Effector memory CD8-positive, alpha-beta T cell (primary cell): Measurements from ENCODE around the gene CHAD.

Experiments used
- ATAC-seq: fragments of 150-1000 bp; cut with Tn5 transposase; replicated peaks from 2 replicates; pipeline ENCODE4 v1.10.0; 2021; ENCODE audit warnings: mild to moderate bottlenecking, moderate library complexity
- DNase-seq, 3 experiments: peaks; one replicate each; pipeline ENCODE4 v3.0.0; 2021
- H3K27ac Mint-ChIP-seq, 2 donors: one replicate each; pipeline ENCODE4 v1.8.0; 2022; ENCODE audit warnings: mild to moderate bottlenecking in 2 of 2, mixed read lengths in 2 of 2, moderate library complexity in 2 of 2
- H3K27me3 Mint-ChIP-seq, 2 donors: one replicate each; pipeline ENCODE4 v1.8.0; 2022; ENCODE audit warnings: mixed read lengths in 2 of 2
- H3K36me3 Mint-ChIP-seq: one replicate; pipeline ENCODE4 v1.8.0; 2022; ENCODE audit warnings: mild to moderate bottlenecking, moderate library complexity, mixed read lengths; ENCODE audit not compliant: insufficient read depth
- H3K4me1 Mint-ChIP-seq, 2 donors: one replicate each; pipeline ENCODE4 v1.8.0; 2022; ENCODE audit warnings: low read depth in 2 of 2, mixed read lengths in 2 of 2
- H3K4me3 Mint-ChIP-seq, 2 donors: one replicate each; pipeline ENCODE4 v1.8.0; 2022; ENCODE audit warnings: mild to moderate bottlenecking in 2 of 2, mixed read lengths in 2 of 2, moderate library complexity in 2 of 2
- H3K9me3 Mint-ChIP-seq, 2 donors: one replicate each; pipeline ENCODE4 v1.8.0; 2022; ENCODE audit warnings: mixed read lengths in 2 of 2

Gene CHAD

GRCh38 chr17:50466371-50467113 is 2.1 kb downstream of the CHAD start:
- Mint-ChIP-seq H3K27ac (no peak overlapping the region), H3K4me3 (peak overlapping the region; percentile 12 to 36), H3K9me3 (no peaks in the 10 kb centered on the region), H3K4me1 (peaks cover 13 to 23% of the 10 kb centered on the region in 2 donors), H3K27me3 (peaks cover 27 to 37% of the 10 kb centered on the region in 2 donors), H3K36me3 (peaks cover 3% of the 10 kb centered on the region)
- DNase-seq (no peak), ATAC-seq (peak; percentile 35)

DNA sequence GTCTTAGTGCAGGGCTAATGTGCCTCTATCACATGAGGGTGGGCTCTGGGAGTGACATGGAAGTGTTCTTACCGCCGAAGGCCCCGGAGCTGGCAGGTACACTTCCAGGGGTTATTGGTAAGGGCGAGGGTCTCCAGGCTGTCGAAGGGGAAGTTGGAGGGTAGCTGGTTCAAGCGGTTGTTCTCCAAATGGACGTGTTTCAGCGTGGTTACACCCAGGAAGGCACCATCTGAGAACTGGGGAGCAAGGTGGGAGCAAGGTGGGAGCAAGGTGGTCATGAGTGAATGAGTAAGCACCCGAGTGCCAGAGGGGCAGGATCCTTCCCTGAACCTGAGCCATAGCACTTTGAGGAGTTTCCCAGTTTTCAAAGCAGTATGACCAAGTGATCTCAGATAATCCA is 3.0 kb downstream of the CHAD start:
- peaks cover 3% of the 10 kb centered on the region for H3K36me3 Mint-ChIP-seq
- no peak overlapping the region for H3K4me3 Mint-ChIP-seq
- no peaks in the 10 kb centered on the region for H3K9me3 Mint-ChIP-seq
- ATAC-seq (no peak), DNase-seq (no peak)
- H3K27me3 Mint-ChIP-seq = peaks cover 27 to 37% of the 10 kb centered on the region in 2 donors
- peaks cover 13 to 23% of the 10 kb centered on the region in 2 donors for H3K4me1 Mint-ChIP-seq
- H3K27ac Mint-ChIP-seq = no peak overlapping the region

DNA sequence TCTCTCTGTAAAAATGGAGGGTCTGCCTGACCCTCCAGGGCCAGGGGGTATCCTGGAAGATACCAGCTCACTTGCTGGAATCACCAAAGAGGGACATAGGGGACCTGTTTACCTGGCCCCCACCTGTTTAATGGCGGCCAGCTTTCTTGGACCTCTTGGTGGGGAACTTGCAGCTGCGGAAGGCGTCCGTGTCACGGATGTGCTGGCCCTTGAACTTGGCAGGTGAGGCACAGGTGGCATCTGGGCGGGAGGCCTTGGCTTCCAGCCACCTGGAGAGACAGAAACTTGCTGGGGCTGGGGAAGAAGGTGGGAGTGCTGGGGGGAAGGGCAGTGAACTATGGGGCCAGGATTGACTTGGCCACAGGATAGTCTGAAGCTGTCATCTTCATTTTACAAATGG is 3.5 kb downstream of the CHAD start:
- peaks cover 13 to 23% of the 10 kb centered on the region in 2 donors for H3K4me1 Mint-ChIP-seq
- no peak overlapping the region for H3K27ac Mint-ChIP-seq
- ATAC-seq = no peak
- no peaks in the 10 kb centered on the region for H3K9me3 Mint-ChIP-seq
- H3K36me3 Mint-ChIP-seq = peaks cover 3% of the 10 kb centered on the region
- peaks cover 27 to 37% of the 10 kb centered on the region in 2 donors for H3K27me3 Mint-ChIP-seq
- no peak for DNase-seq
- no peak overlapping the region for H3K4me3 Mint-ChIP-seq

GRCh38 chr17:50464736-50465135 is 3.9 kb downstream of the CHAD start:
- Mint-ChIP-seq H3K27ac (no peak overlapping the region), H3K9me3 (no peaks in the 10 kb centered on the region), H3K36me3 (peaks cover 3% of the 10 kb centered on the region), H3K4me1 (peaks cover 13 to 23% of the 10 kb centered on the region in 2 donors), H3K4me3 (no peak overlapping the region), H3K27me3 (peaks cover 27 to 37% of the 10 kb centered on the region in 2 donors)
- DNase-seq (no peak), ATAC-seq (no peak)

GRCh38 chr17:50464121-50464520 is 4.6 kb downstream of the CHAD start:
- H3K4me1 Mint-ChIP-seq = peaks cover 13 to 20% of the 10 kb centered on the region in 2 donors
- no peaks in the 10 kb centered on the region for H3K9me3 Mint-ChIP-seq
- no peak for ATAC-seq
- no peak overlapping the region for H3K27ac Mint-ChIP-seq
- no peak for DNase-seq
- H3K27me3 Mint-ChIP-seq = peaks cover 27 to 37% of the 10 kb centered on the region in 2 donors
- no peak overlapping the region for H3K4me3 Mint-ChIP-seq
- H3K36me3 Mint-ChIP-seq = peaks cover 3% of the 10 kb centered on the region

- H3K4me1 Mint-ChIP-seq = peaks cover 8 to 12% of the 10 kb centered on the region in 2 donors
- ATAC-seq (no peak), DNase-seq (no peak)
- no peak overlapping the region for H3K4me3 Mint-ChIP-seq
- no peak overlapping the region for H3K27ac Mint-ChIP-seq
- H3K9me3 Mint-ChIP-seq = no peaks in the 10 kb centered on the region
- peaks cover 16 to 24% of the 10 kb centered on the region in 2 donors for H3K27me3 Mint-ChIP-seq
- peaks cover 3% of the 10 kb centered on the region for H3K36me3 Mint-ChIP-seq
Measured at GRCh38 chr17:50462446-50462845, 6.2 kb downstream of the CHAD start.

DNA sequence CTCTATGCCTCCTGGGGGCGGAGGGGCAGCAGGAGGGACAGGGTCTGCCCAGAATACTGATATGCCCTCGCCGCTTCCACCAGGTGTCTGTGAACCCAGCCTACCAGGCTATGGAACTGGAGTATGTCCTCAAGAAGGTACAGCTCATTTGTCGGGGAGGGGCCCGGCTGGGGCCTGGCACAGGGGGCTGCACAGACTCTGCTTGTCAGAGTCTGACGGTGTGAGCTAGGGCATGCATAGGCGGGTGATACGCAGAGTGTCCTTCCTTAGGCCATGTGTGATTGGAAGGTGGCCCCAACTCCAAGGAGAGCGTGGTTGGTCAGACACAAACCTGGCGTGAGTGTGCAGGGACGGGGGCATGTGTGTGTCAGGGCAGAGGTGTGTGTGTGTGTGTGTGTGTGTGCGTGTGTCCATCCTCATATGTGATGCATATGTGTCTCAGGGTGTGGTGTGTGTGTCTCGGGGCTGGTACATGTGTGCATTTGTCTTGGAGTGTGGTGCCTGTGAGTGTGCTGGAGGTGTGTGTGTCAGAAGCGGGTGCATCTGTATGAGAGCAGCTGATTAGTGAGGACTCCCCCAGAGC is 7.0 kb downstream of the CHAD start:
- Mint-ChIP-seq H3K27ac (no peak overlapping the region), H3K4me3 (no peak overlapping the region), H3K27me3 (peaks cover 8 to 16% of the 10 kb centered on the region in 2 donors), H3K4me1 (peaks cover 2 to 5% of the 10 kb centered on the region in 2 donors), H3K36me3 (no peaks in the 10 kb centered on the region), H3K9me3 (no peaks in the 10 kb centered on the region)
- DNase-seq (no peak), ATAC-seq (no peak)

DNA sequence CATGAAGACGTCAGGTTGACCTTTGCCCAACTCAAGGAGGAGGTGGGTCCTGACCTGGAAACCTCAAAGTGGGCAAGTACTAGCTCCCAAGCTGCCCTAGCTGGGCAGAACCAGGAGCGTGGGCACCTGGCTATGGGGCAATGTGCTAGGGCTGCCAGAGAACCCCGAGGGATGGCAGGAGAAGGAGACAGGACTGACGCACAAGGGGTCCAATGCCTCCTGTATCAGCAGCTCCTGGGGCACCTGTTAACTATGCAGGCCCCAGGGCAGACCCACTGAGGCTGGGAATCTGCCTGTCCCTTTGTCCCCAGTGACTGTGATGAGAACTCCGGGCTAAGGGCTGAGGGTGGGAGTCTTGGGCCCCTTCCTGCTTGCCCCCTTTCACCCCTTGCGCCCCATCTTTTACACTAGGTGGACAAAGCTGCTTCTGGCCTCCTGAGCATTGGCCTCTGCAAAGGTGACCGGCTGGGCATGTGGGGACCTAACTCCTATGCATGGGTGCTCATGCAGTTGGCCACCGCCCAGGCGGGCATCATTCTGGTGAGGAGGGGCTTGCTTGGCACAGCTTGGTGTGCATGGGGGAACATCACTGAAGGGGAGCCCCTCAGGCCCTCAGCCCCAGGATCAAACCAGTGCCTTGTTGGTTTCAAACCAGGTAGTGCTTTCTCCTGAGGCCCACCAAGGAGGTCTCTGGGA is 7.7 kb downstream of the CHAD start:
- no peak overlapping the region for H3K27ac Mint-ChIP-seq
- peaks cover 0 to 3% of the 10 kb centered on the region in 2 donors for H3K4me1 Mint-ChIP-seq
- H3K4me3 Mint-ChIP-seq = no peak overlapping the region
- H3K9me3 Mint-ChIP-seq = no peaks in the 10 kb centered on the region
- no peaks in the 10 kb centered on the region for H3K36me3 Mint-ChIP-seq
- ATAC-seq (no peak), DNase-seq (no peak)
- H3K27me3 Mint-ChIP-seq = peaks cover 7 to 14% of the 10 kb centered on the region in 2 donors

DNA sequence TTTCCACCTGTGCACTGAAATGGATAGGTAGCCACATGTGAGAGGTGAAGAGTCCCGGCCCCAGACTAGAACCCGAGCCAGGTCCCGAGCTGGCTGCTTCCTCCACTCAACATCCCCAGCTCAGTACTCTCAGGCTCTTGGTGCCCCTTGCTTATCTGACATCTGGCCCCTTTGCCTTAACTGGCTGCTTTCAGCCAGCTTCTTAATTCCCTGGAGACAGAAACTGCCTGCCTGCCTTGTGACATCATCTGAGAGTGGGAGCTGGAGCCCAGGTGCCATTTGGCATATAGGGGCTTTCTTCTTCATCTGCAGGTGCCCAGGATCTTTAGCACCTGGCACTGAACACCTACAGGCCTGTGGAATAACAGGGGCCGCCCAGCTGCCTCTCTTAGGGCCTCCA is 8.9 kb downstream of the CHAD start:
- H3K4me3 Mint-ChIP-seq = no peak overlapping the region
- no peak overlapping the region for H3K27ac Mint-ChIP-seq
- peaks cover 0 to 4% of the 10 kb centered on the region in 2 donors for H3K27me3 Mint-ChIP-seq
- H3K9me3 Mint-ChIP-seq = no peaks in the 10 kb centered on the region
- no peaks in the 10 kb centered on the region for H3K36me3 Mint-ChIP-seq
- DNase-seq (no peak), ATAC-seq (no peak)
- peaks cover 0 to 3% of the 10 kb centered on the region in 2 donors for H3K4me1 Mint-ChIP-seq

DNA sequence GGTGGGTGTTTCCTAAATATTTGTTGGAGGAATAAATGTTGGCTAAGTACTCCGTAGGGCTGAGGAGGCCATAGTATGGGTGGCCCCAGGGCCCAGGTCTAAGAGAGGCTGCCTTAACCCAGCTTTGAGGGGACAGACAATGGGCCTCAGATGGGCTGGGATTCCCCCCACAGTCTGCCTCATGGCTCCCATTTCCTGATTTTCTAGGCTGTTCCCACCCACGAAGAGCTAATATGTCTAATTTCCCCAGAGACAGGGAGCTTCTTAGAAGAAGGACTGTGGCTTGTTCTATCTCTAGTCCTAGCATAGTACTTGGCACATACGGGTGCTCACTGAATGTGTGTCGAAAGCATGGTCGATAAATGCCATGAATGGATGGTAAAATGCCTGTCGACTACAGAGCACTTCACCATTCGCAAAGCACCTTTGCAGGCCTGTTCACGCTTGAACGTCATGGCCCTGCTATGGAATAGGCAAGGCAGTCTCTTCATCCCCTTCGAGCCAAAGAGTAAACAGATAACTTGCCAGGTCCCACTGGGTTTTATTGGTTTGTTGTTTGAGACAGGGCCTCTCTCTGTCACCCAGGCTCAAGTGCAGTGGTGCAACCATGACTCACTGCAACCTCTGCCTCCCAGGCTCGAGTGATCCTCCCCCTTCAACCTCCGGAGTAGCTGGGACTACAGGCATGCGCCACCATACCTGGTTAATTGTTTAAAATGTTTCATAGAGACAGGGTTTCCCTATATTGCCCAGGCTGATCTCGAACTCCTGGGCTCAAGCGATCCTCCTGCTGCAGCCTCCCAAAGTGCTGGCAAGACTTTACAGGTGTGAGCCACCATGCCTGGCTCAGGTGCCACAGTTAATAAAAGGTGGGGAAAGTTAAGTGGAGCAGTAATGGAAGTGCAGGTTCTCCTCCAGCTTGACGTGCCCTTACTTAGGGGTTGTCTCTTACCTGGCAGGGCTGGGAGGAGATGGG is 9.7 kb downstream of the CHAD start:
- no peaks in the 10 kb centered on the region for H3K27me3 Mint-ChIP-seq
- DNase-seq (no peak), ATAC-seq (no peak)
- no peaks in the 10 kb centered on the region for H3K36me3 Mint-ChIP-seq
- H3K4me1 Mint-ChIP-seq = no peaks in the 10 kb centered on the region
- H3K9me3 Mint-ChIP-seq = no peaks in the 10 kb centered on the region
- no peak overlapping the region for H3K27ac Mint-ChIP-seq
- H3K4me3 Mint-ChIP-seq = no peak overlapping the region

DNA sequence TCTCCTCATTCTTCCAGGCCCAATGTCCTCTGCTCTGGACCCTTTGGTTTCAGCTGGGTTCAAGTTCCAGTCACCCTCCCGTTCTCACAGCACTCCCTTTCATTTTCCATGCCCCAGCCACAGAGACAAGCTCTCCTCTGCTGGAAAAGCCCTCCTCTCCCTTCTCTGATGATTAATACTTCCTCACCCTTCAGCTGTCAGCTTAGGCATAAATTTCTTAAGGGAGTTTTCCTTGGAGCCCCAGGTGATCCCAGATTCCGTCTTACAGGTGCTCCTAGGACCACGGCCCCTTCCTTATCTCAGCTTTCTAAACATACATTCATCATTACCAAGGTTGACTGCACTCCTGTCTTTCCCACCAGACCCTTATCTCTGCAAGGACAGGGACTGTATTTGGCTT is 10.4 kb downstream of the CHAD start:
- Mint-ChIP-seq H3K4me1 (no peaks in the 10 kb centered on the region), H3K27me3 (no peaks in the 10 kb centered on the region), H3K9me3 (no peaks in the 10 kb centered on the region), H3K36me3 (no peaks in the 10 kb centered on the region), H3K4me3 (no peak overlapping the region), H3K27ac (no peak overlapping the region)
- DNase-seq (no peak), ATAC-seq (no peak)

- Mint-ChIP-seq H3K27ac (no peak overlapping the region), H3K36me3 (no peaks in the 10 kb centered on the region), H3K4me1 (no peaks in the 10 kb centered on the region), H3K9me3 (no peaks in the 10 kb centered on the region), H3K4me3 (no peak overlapping the region), H3K27me3 (no peaks in the 10 kb centered on the region)
- DNase-seq (no peak), ATAC-seq (no peak)
Measured at GRCh38 chr17:50457621-50458020, 11.1 kb downstream of the CHAD start.

DNA sequence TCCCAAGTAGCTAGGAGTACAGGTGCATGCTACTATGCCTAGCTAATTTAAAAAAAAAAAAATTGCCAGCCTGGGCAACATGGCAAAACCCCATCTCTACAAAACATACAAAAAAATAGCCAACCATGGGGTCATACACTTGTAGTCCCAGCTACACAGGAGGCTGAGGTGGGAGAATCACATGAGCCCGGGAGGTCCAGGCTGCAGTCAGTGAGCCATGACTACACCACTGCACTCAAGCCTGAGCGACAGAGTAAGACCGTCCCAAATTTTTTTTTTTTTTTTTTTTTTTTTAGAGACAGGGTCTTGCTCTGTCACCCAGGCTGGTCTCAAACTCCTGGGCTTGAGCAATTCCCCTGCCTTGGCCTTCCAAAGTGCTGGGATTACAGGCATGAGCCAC is 14.8 kb downstream of the CHAD start:
- Mint-ChIP-seq H3K27ac (peak overlapping the region in 1 of 2 donors; percentile 16), H3K27me3 (no peaks in the 10 kb centered on the region), H3K36me3 (peaks cover 5% of the 10 kb centered on the region), H3K4me1 (no peaks in the 10 kb centered on the region), H3K9me3 (no peaks in the 10 kb centered on the region), H3K4me3 (no peak overlapping the region)
- no peak for ATAC-seq
- no peak for DNase-seq
